Cerebellar cortex (tissue), 1 donor: ENCODE results near the gene USH1C.

ENCODE experiments used
- DNase-seq: peaks from one replicate; pipeline ENCODE4 v3.0.0-alpha.2; 2015; ENCODE audit warnings: low spot score

Gene USH1C

GRCh38 chr11:17526326-17526725, 17.9 kb downstream of the USH1C start:
- no peak for DNase-seq

- no peak for DNase-seq
Measured at GRCh38 chr11:17525570-17525969, 18.6 kb downstream of the USH1C start.

DNA sequence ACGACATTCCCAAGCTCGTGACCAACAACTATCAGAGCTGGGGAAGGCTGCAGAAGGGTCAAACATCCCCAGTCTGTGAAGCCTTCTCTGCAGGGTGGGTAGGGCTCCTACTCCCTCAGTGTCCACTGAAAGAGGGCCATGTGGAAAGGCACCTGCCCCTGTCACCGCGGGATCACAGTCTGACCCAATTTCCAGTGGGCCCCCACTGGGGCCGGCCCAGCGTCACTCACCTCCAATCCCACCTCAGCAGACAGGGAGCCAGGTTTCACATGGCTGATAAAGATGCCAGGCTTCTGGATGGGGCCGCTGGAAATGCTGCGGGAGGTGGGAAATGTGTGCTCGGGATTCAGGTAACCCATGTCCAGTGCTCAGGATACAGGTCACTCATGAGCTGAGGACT, 20.0 kb downstream of the USH1C start:
- no peak for DNase-seq

DNA sequence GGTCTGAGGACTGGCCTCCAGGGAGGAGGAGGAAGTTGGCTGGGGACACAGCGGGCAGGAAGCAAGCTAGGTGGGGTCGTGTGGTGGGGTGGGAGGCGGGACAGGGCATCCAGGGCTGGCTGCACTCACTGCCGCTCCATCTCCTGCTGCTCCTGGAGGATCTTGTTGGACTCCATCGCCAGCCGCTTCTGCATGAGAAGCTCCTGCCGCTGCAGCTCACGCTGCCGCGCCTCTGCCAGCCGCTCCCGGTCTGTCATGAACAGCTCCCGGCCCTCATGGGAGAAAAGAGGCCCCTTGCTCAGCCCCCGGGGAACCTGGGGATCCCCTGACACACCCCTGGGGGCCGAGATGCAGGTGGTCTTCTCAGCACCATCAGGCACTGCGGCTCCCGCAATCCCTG, 21.6 kb downstream of the USH1C start:
- DNase-seq: no peak

- DNase-seq: no peak
Measured at GRCh38 chr11:17521106-17521900, 22.9 kb downstream of the USH1C start.

DNA sequence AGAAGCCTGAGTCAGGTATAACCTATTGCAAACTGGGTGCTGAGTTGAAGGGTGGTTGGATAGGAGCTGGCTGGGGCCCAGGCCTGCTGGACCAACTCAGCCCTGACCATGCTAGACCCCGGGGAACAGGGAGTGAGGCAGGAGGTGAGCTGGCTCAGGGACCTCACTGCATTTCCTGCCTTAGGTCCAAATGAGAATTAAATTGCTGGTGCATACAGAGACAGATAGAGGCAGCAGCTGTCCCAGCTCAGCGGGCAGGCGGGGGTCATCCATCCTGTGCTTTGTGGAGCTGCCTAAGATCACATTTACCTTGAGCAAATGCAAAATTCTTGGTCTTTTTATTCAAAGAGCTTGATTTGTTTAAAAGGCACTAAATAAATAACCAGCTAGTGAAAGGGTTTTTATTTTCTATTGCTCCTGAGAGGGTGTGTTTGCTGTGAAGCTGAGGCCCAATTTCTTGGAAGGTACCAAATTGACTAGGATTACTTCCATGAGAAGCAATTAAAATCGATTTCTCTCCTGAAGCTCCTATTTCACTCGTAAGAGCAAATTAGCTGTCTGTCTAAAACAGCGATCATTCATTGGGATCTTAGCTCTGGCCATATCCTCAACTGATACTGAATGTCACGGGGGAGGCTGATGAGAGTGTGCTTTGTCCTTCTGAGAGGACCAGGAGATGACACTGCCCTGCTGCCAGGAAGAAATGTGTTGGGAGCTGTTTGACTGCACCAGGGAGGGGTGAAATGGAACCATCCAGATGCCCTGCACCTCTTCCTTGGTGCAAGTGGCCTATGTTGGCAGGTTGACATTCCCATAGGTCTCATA, 24.9 kb downstream of the USH1C start:
- DNase-seq: no peak

- DNase-seq: no peak
Measured at GRCh38 chr11:17518366-17518765, 25.9 kb downstream of the USH1C start.

- DNase-seq: no peak
Measured at GRCh38 chr11:17517186-17517585, 27.0 kb downstream of the USH1C start.

- no peak for DNase-seq
Measured at GRCh38 chr11:17516551-17517150, 27.6 kb downstream of the USH1C start.

GRCh38 chr11:17515443-17516176, 28.6 kb downstream of the USH1C start:
- DNase-seq: no peak

GRCh38 chr11:17514476-17514875, 29.7 kb downstream of the USH1C start:
- no peak for DNase-seq

- DNase-seq: no peak
Measured at GRCh38 chr11:17513853-17514252, 30.4 kb downstream of the USH1C start.

DNA sequence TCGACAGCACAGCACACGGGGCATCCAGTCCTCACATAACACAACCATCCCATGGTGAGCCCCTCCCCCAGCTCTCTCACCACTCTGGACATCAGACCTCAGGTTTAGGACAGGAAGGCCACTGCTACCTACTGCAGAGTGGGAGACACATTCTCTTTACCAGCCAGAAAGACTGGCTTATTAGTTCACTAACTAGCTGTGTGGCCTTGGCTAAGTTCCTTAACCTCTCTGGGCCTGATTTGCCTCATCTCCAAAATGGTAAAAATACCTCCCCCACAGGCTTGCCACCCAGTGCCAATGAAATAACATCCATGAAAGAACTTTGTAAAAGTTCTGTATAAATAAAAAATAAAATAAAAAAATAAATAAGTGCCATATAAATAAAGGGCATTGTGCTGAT, 32.1 kb downstream of the USH1C start:
- no peak for DNase-seq

- no peak for DNase-seq
Measured at GRCh38 chr11:17511571-17511970, 32.6 kb downstream of the USH1C start.

- no peak for DNase-seq
Measured at GRCh38 chr11:17510507-17511206, 33.6 kb downstream of the USH1C start.

DNA sequence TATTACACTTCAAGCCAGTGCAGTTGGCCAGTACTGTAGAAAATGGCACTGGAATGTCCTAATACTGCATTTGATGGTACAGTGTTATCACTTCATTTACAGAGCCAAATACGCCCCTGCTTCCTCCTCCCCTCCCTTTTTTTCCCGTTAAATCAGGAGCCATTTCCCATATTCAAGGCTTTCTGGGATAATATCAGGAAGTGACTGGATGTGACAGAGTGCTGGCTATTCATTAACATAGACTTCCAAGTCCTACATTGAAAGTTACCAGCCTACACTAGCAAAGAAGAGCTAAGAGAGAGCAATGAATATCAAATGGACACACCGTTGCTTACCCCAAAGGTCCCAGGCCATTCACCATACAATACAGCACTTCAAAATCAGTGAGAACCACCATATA, 35.4 kb downstream of the USH1C start:
- no peak for DNase-seq

DNA sequence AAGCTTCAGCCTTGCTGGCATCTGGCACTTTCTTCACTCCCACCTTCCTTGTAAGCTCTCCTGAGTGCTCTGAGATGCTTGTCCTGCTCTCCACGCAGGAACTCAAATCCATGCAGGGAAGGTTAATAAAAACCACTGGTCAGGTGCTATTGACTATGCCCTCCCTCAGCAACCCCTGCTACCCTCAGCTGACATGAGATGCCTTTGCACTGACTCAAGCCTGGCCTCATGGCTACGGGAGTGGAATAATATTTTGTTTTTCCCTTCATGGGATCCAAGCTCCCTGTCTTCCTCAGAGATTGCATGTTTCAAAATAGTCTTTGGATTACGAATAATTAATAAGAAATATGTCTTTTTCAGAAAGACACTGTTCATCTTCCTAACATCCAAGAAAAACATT, 35.9 kb downstream of the USH1C start:
- DNase-seq: no peak

DNA sequence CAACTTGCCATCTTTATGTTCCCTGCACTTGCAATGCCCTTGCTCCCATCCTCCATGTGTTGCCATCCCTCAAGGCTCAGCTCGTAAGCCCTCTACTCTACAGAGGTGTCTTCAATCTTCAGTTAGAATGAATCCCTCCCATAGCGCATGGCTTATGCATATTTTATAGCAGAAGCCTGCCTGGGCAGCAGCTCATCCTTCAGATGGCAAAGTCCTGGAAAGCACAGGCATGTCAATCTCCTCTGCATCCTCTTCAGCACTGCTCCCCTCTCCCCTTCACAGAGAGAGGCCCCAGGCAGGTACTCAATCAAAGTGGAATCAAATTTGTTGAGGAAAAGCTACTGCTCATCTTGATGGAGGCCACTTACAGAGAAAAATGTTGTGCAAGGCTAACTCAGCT, 36.4 kb downstream of the USH1C start:
- no peak for DNase-seq

DNA sequence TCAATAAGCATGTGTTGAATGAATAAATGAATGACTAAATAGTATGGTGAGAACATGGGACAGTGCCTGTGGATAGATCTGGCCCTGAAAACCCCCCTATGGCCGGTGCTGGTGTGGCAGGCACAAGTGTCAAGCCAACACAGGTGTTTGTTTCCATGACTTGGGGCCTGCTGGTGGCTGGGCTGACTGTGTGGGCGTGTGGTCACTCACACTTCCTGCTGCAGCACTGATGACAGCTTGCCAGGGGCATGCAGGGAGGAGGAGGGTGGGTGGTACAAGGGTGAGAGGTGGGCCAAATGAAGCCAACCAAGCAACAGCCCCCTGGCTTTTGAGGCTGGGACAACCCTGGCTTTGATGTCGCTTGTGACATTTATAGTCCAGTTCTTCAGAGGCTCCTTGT, 37.3 kb downstream of the USH1C start:
- DNase-seq: no peak

GRCh38 chr11:17506314-17506713, 37.9 kb downstream of the USH1C start:
- no peak for DNase-seq

GRCh38 chr11:17505146-17505545, 39.1 kb downstream of the USH1C start:
- DNase-seq: no peak
